Body of pancreas (tissue), 4 donors: ENCODE results near the gene BAG5.

Experiments used
- CTCF ChIP-seq, 7 experiments: fragments of 450-650 bp in 4 of 7; fragments of 200-600 bp in 3 of 7; sonication (generic) in 3 of 7; IDR thresholded peaks; one replicate each; pipeline ENCODE4 v1.5.1; 2016 to 2019; ENCODE audit warnings: antibody characterized with exemption in 7 of 7
- POLR2A ChIP-seq, 3 donors: fragments of 450-650 bp; IDR thresholded peaks; one replicate each; pipeline ENCODE4 v1.6.1; 2016; ENCODE audit warnings: antibody characterized with exemption in 3 of 3, mild to moderate bottlenecking in 2 of 3

GRCh38 chr14:103581954-103582703 lies 19.7 kb upstream of the BAG5 start:
- no peak for TF ChIP-seq POLR2A (IDR thresholded peaks at IDR 0.05)
- TF ChIP-seq CTCF (IDR thresholded peaks at IDR 0.05), result no peak
